OCI-LY3 (cell line): ENCODE measurements around the gene GSG1L.

Source experiments
- H2AFZ ChIP-seq: fragments of 200-600, 300-600 bp; shearing (Covaris generic); 2 replicates; pipeline ENCODE4 v1.6.0; 2014; ENCODE audit warnings: antibody characterized with exemption, low read depth, low read length
- H3K27ac ChIP-seq: fragments of 200-600, 300-600 bp; sonication (generic); 2 replicates; pipeline ENCODE4 v1.5.1; 2014; ENCODE audit warnings: mild to moderate bottlenecking, low read length, moderate library complexity, mixed read lengths
- H3K27me3 ChIP-seq: fragments of 200-600, 300-600 bp; sonication (generic); 2 replicates; pipeline ENCODE4 v1.6.1; 2014; ENCODE audit warnings: low read depth, low read length, mixed read lengths
- H3K36me3 ChIP-seq: fragments of 200-600, 300-600 bp; sonication (generic); replicated peaks from 2 replicates; pipeline ENCODE3; 2014; ENCODE audit warnings: low read depth, low read length, mixed read lengths
- H3K4me1 ChIP-seq: fragments of 300-600, 200-600 bp; sonication (generic); 2 replicates; pipeline ENCODE4 v1.6.1; 2014; ENCODE audit warnings: low read length, mixed read lengths
- H3K4me2 ChIP-seq: fragments of 200-600, 300-600 bp; sonication (generic); 2 replicates; pipeline ENCODE4 v1.6.1; 2014; ENCODE audit warnings: low read length, mixed read lengths
- H3K4me3 ChIP-seq: fragments of 300-600, 200-600 bp; sonication (generic); 2 replicates; pipeline ENCODE4 v1.5.1; 2014; ENCODE audit warnings: antibody characterized with exemption, mild to moderate bottlenecking, low read length, moderate library complexity
- H3K79me2 ChIP-seq: fragments of 300-600, 200-600 bp; shearing (Covaris generic); 2 replicates; pipeline ENCODE4 v1.6.1; 2014; ENCODE audit warnings: mild to moderate bottlenecking, low read length, mixed read lengths
- H3K9ac ChIP-seq: fragments of 300-600, 200-600 bp; shearing (Covaris generic); 2 replicates; pipeline ENCODE4 v1.6.0; 2014; ENCODE audit warnings: mild to moderate bottlenecking, low read length, moderate library complexity
- H3K9me3 ChIP-seq: fragments of 200-600, 300-600 bp; shearing (Covaris generic); 2 replicates; pipeline ENCODE4 v1.6.1; 2014; ENCODE audit warnings: low read length, mixed read lengths; ENCODE audit not compliant: insufficient read depth
- H4K20me1 ChIP-seq: fragments of 200-600, 300-600 bp; sonication (generic); 2 replicates; pipeline ENCODE4 v1.6.1; 2016; ENCODE audit warnings: low read length, mixed read lengths; ENCODE audit not compliant: insufficient read depth
- CTCF ChIP-seq: fragments of 200-600, 300-600 bp; sonication (generic); IDR thresholded peaks from 2 replicates; pipeline ENCODE4 v1.5.1; 2014; ENCODE audit warnings: antibody characterized with exemption, low read length, low read depth
- EZH2phosphoT487 ChIP-seq: fragments of 200-600 bp; shearing (Covaris generic); IDR thresholded peaks from 2 replicates; pipeline ENCODE4 v1.6.1; 2018; ENCODE audit warnings: antibody characterized with exemption, mixed run types, low read depth

Gene GSG1L

GRCh38 chr16:27935076-27935475, 128.4 kb downstream of the GSG1L start:
- H4K20me1 ChIP-seq, result no peaks in the 10 kb centered on the region
- H3K27me3 ChIP-seq, result peaks cover 4% of the 10 kb centered on the region
- no peak overlapping the region for H3K9ac ChIP-seq
- no peaks in the 10 kb centered on the region for H3K79me2 ChIP-seq
- no peaks in the 10 kb centered on the region for H3K36me3 ChIP-seq
- H3K4me3 ChIP-seq, result no peak overlapping the region
- no peaks in the 10 kb centered on the region for H3K9me3 ChIP-seq
- H3K4me2 ChIP-seq, result no peak overlapping the region
- no peaks in the 10 kb centered on the region for H3K4me1 ChIP-seq
- TF ChIP-seq CTCF, result no peak
- TF ChIP-seq EZH2phosphoT487, result no peak
- no peak overlapping the region for H2AFZ ChIP-seq
- H3K27ac ChIP-seq, result no peak overlapping the region

GRCh38 chr16:27932542-27933135, 130.9 kb downstream of the GSG1L start:
- Histone ChIP-seq H3K9me3 (no peaks in the 10 kb centered on the region), H3K27ac (no peak overlapping the region), H4K20me1 (no peaks in the 10 kb centered on the region), H3K4me1 (no peaks in the 10 kb centered on the region), H3K9ac (no peak overlapping the region), H3K79me2 (no peaks in the 10 kb centered on the region), H3K4me3 (no peak overlapping the region), H2AFZ (no peak overlapping the region), H3K27me3 (peaks cover 4% of the 10 kb centered on the region), H3K4me2 (no peak overlapping the region), H3K36me3 (no peaks in the 10 kb centered on the region)
- TF ChIP-seq CTCF, result no peak
- no peak for TF ChIP-seq EZH2phosphoT487

- Histone ChIP-seq H3K36me3 (no peaks in the 10 kb centered on the region), H3K9me3 (no peaks in the 10 kb centered on the region), H3K9ac (no peak overlapping the region), H3K27ac (no peak overlapping the region), H3K4me2 (no peak overlapping the region), H2AFZ (no peak overlapping the region), H3K27me3 (peaks cover 9% of the 10 kb centered on the region), H3K4me3 (no peak overlapping the region), H3K79me2 (no peaks in the 10 kb centered on the region), H3K4me1 (no peaks in the 10 kb centered on the region), H4K20me1 (no peaks in the 10 kb centered on the region)
- TF ChIP-seq CTCF, result no peak
- TF ChIP-seq EZH2phosphoT487, result no peak
Measured at GRCh38 chr16:27929818-27930217, 133.7 kb downstream of the GSG1L start.

- no peaks in the 10 kb centered on the region for H3K4me1 ChIP-seq
- no peak overlapping the region for H3K9ac ChIP-seq
- H3K27me3 ChIP-seq, result peaks cover 6% of the 10 kb centered on the region
- no peak overlapping the region for H3K4me3 ChIP-seq
- H3K36me3 ChIP-seq, result no peaks in the 10 kb centered on the region
- TF ChIP-seq EZH2phosphoT487 (no peak), CTCF (no peak)
- no peaks in the 10 kb centered on the region for H3K9me3 ChIP-seq
- H2AFZ ChIP-seq, result no peak overlapping the region
- no peak overlapping the region for H3K4me2 ChIP-seq
- H4K20me1 ChIP-seq, result no peaks in the 10 kb centered on the region
- no peaks in the 10 kb centered on the region for H3K79me2 ChIP-seq
- no peak overlapping the region for H3K27ac ChIP-seq
Measured at GRCh38 chr16:27928542-27928941, 135.0 kb downstream of the GSG1L start.
